ENCODE measurements around the gene NOL11.
"Not testable (repeated sequence)": the region's sequence is repeated elsewhere in the genome, so short reads cannot be mapped to it uniquely, and the experiment has no call there.

The NOL11 gene

GRCh38 chr17:67725807-67726206, 8.1 kb downstream of the NOL11 start:
- Histone ChIP-seq H3K9ac (ENCODE audit: low read length) (no peak overlapping the region), H3K36me3 (ENCODE audit: low read length) (peaks cover 55% of the 10 kb centered on the region), H3K27ac (ENCODE audit: low read depth, low read length) (no peak overlapping the region), H3K4me2 (ENCODE audit: low read depth, low read length, poor library complexity, severe bottlenecking) (no peak overlapping the region), H3K4me3 (ENCODE audit: insufficient read depth, low read length, poor library complexity, severe bottlenecking) (no peak overlapping the region), H3K9me3 (ENCODE audit: insufficient read depth, low read length) (no peaks in the 10 kb centered on the region), H3K79me2 (ENCODE audit: insufficient read depth, low read length) (peaks cover 27% of the 10 kb centered on the region; the same call in 1 of the 2 replicates), H3K27me3 (ENCODE audit: low read length) (no peaks in the 10 kb centered on the region), H3F3A (ENCODE audit: insufficient read depth) (peaks cover 3% of the 10 kb centered on the region; the same call in 1 of the 2 replicates), H3K9me2 (replicated peaks; ENCODE audit: insufficient read depth, low read length) (no peaks in the 10 kb centered on the region), H2AFZ (ENCODE audit: low read depth, low read length, severe bottlenecking) (no peak overlapping the region), H4K20me1 (ENCODE audit: low read depth, low read length) (no peaks in the 10 kb centered on the region)
- TF ChIP-seq EZH2phosphoT487 (conservative IDR thresholded peaks at IDR 0.05; ENCODE audit: low read length), result no peak
- no peak for TF ChIP-seq CTCF (IDR thresholded peaks at IDR 0.05; ENCODE audit: insufficient read depth, low read length, poor library complexity, severe bottlenecking)

- not testable (repeated sequence) for H3K9me3 ChIP-seq (ENCODE audit: insufficient read depth, low read length); H3K9ac ChIP-seq (ENCODE audit: low read length); H3K4me3 ChIP-seq (ENCODE audit: insufficient read depth, low read length, poor library complexity, severe bottlenecking); H2AFZ ChIP-seq (ENCODE audit: low read depth, low read length, severe bottlenecking); H3K9me2 ChIP-seq (replicated peaks; ENCODE audit: insufficient read depth, low read length); H3F3A ChIP-seq (ENCODE audit: insufficient read depth); H3K4me2 ChIP-seq (ENCODE audit: low read depth, low read length, poor library complexity, severe bottlenecking); H3K27ac ChIP-seq (ENCODE audit: low read depth, low read length); H3K27me3 ChIP-seq (ENCODE audit: low read length); H4K20me1 ChIP-seq (ENCODE audit: low read depth, low read length)
- H3K79me2 ChIP-seq (ENCODE audit: insufficient read depth, low read length), result peaks cover 35% of the 10 kb centered on the region; the same call in 1 of the 2 replicates
- H3K36me3 ChIP-seq (ENCODE audit: low read length), result peaks cover 51% of the 10 kb centered on the region
Measured at GRCh38 chr17:67727152-67728039, 9.7 kb downstream of the NOL11 start.

- no peak overlapping the region for H3K27ac ChIP-seq (ENCODE audit: low read depth, low read length)
- peaks cover 56% of the 10 kb centered on the region for H3K36me3 ChIP-seq (ENCODE audit: low read length)
- TF ChIP-seq EZH2phosphoT487 (conservative IDR thresholded peaks at IDR 0.05; ENCODE audit: low read length) (no peak), CTCF (IDR thresholded peaks at IDR 0.05; ENCODE audit: insufficient read depth, low read length, poor library complexity, severe bottlenecking) (no peak)
- H3K9me3 ChIP-seq (ENCODE audit: insufficient read depth, low read length), result no peaks in the 10 kb centered on the region
- H3K9ac ChIP-seq (ENCODE audit: low read length), result no peak overlapping the region
- H2AFZ ChIP-seq (ENCODE audit: low read depth, low read length, severe bottlenecking), result no peak overlapping the region
- no peak overlapping the region for H3K4me3 ChIP-seq (ENCODE audit: insufficient read depth, low read length, poor library complexity, severe bottlenecking)
- no peaks in the 10 kb centered on the region for H4K20me1 ChIP-seq (ENCODE audit: low read depth, low read length)
- H3F3A ChIP-seq (ENCODE audit: insufficient read depth), result no peaks in the 10 kb centered on the region
- H3K27me3 ChIP-seq (ENCODE audit: low read length), result no peaks in the 10 kb centered on the region
- no peak overlapping the region for H3K4me2 ChIP-seq (ENCODE audit: low read depth, low read length, poor library complexity, severe bottlenecking)
- peaks cover 41% of the 10 kb centered on the region; the same call in 1 of the 2 replicates for H3K79me2 ChIP-seq (ENCODE audit: insufficient read depth, low read length)
- H3K9me2 ChIP-seq (replicated peaks; ENCODE audit: insufficient read depth, low read length), result no peaks in the 10 kb centered on the region
Measured at GRCh38 chr17:67729903-67730302, 12.2 kb downstream of the NOL11 start.

GRCh38 chr17:67730731-67731130, 13.0 kb downstream of the NOL11 start:
- H3K4me2 ChIP-seq (ENCODE audit: low read depth, low read length, poor library complexity, severe bottlenecking), result no peak overlapping the region
- H3F3A ChIP-seq (ENCODE audit: insufficient read depth), result peaks cover 4% of the 10 kb centered on the region; the same call in 1 of the 2 replicates
- no peaks in the 10 kb centered on the region for H3K9me2 ChIP-seq (replicated peaks; ENCODE audit: insufficient read depth, low read length)
- peaks cover 33% of the 10 kb centered on the region; the same call in 1 of the 2 replicates for H3K79me2 ChIP-seq (ENCODE audit: insufficient read depth, low read length)
- H3K27me3 ChIP-seq (ENCODE audit: low read length), result no peaks in the 10 kb centered on the region
- no peak overlapping the region for H2AFZ ChIP-seq (ENCODE audit: low read depth, low read length, severe bottlenecking)
- H4K20me1 ChIP-seq (ENCODE audit: low read depth, low read length), result no peaks in the 10 kb centered on the region
- TF ChIP-seq EZH2phosphoT487 (conservative IDR thresholded peaks at IDR 0.05; ENCODE audit: low read length) (no peak), CTCF (IDR thresholded peaks at IDR 0.05; ENCODE audit: insufficient read depth, low read length, poor library complexity, severe bottlenecking) (no peak)
- H3K9me3 ChIP-seq (ENCODE audit: insufficient read depth, low read length), result no peaks in the 10 kb centered on the region
- no peak overlapping the region for H3K27ac ChIP-seq (ENCODE audit: low read depth, low read length)
- H3K9ac ChIP-seq (ENCODE audit: low read length), result no peak overlapping the region
- no peak overlapping the region for H3K4me3 ChIP-seq (ENCODE audit: insufficient read depth, low read length, poor library complexity, severe bottlenecking)
- peaks cover 54% of the 10 kb centered on the region for H3K36me3 ChIP-seq (ENCODE audit: low read length)

Data from SU-DHL-6 (cell line).